Measurements from ENCODE around the gene C2orf49. TPM values are rescaled to one million over a fixed set of nuclear protein-coding genes. Genes with fewer than 3 reads are reported as not detected.

The C2orf49 gene
- total RNA-seq, 1 experiment from 2014 or later: 17.2 TPM

GRCh38 chr2:105357122-105357521 lies 19.8 kb downstream of the C2orf49 start:
- CTCF ChIA-PET: interaction anchor here (1.7 kb wide), 1 partner anchor 164 kb away, joined by 5 read pairs; no protein-coding TSS in a partner anchor

More at GRCh38 chr2:105357122-105357521, 19.8 kb downstream of the C2orf49 start:
- Histone ChIP-seq H3K9me3 (ENCODE audit: control insufficient read depth in 1 of 2, insufficient read depth in 1 of 2, low read depth in 1 of 2, low read length in 2 of 2) (no peaks in the 10 kb centered on the region), H4K20me1 (ENCODE audit: insufficient read depth) (no peaks in the 10 kb centered on the region; the same call in 1 of the 2 replicates), H3K4me1 (ENCODE audit: control insufficient read depth in 1 of 2, insufficient read depth in 2 of 2, low read length in 2 of 2) (peaks cover 0 to 5% of the 10 kb centered on the region in 2 experiments; a peak in 1 of 4 replicates), H3K79me2 (ENCODE audit: insufficient read depth, low read length) (no peaks in the 10 kb centered on the region), H3K4me2 (ENCODE audit: low read length) (no peak overlapping the region), H3K36me3 (ENCODE audit: control insufficient read depth in 1 of 2, insufficient read depth in 2 of 2, low read length in 2 of 2) (peaks cover 12 to 45% of the 10 kb centered on the region in 2 experiments), H3K27me3 (ENCODE audit: insufficient read depth, low read length) (no peaks in the 10 kb centered on the region), H3K4me3 (replicated peaks in 1 of 2; ENCODE audit: low read depth in 1 of 2, low read length in 2 of 2) (no peak overlapping the region), H3K27ac (ENCODE audit: low read depth, low read length) (no peak overlapping the region), H2AFZ (ENCODE audit: low read depth, low read length, poor library complexity, severe bottlenecking) (no peak overlapping the region), H3K9ac (ENCODE audit: low read length) (no peak overlapping the region), H3K9me2 (ENCODE audit: insufficient read depth) (no peaks in the 10 kb centered on the region)
- ATAC-seq (no peak), DNase-seq (ENCODE audit: low read depth, low spot score) (no peak)
- ChIA-PET POLR2A (no interaction called here), RAD21 (ENCODE audit: low non-redundant PET in 1 of 2, low total read pairs in 2 of 2, uncharacterized antibody in 2 of 2, unreplicated experiment in 2 of 2) (interaction anchor here in 1 of 2 experiments (1.2 kb wide), 1 partner anchor 28 kb away, joined by 3 read pairs; no protein-coding TSS in a partner anchor)
- TF ChIP-seq MAX (IDR thresholded peaks at IDR 0.05) (no peak), SIN3A (IDR thresholded peaks at IDR 0.05; ENCODE audit: low read depth) (no peak), RAD21 (IDR thresholded peaks at IDR 0.05; ENCODE audit: low read depth) (no peak), ZFX (IDR thresholded peaks at IDR 0.05) (no peak), ATF3 (IDR thresholded peaks at IDR 0.05) (no peak), EZH2phosphoT487 (IDR thresholded peaks at IDR 0.05; ENCODE audit: borderline replicate concordance) (no peak), ZBTB33 (IDR thresholded peaks at IDR 0.05; ENCODE audit: extremely low read depth, insufficient replicate concordance, low read length) (no peak), YY1 (IDR thresholded peaks at IDR 0.05; ENCODE audit: extremely low read depth, insufficient replicate concordance, low read depth, low read length) (no peak), FOSL1 (IDR thresholded peaks at IDR 0.05; ENCODE audit: low read depth) (no peak), ZNF274 (IDR thresholded peaks at IDR 0.05; ENCODE audit: low read depth, low read length) (no peak), ELF1 (IDR thresholded peaks at IDR 0.05; ENCODE audit: borderline replicate concordance, low read depth) (no peak), CTCF (IDR thresholded peaks at IDR 0.05 in 2 of 3, conservative IDR thresholded peaks at IDR 0.05 in 1 of 3; ENCODE audit: borderline replicate concordance in 1 of 3, insufficient read depth in 1 of 3, low read depth in 2 of 3, low read length in 2 of 3) (no peak), EZH2 (IDR thresholded peaks at IDR 0.05) (no peak), POLR2AphosphoS5 (IDR thresholded peaks at IDR 0.05; ENCODE audit: low read depth, low read length) (no peak), SP1 (IDR thresholded peaks at IDR 0.05; ENCODE audit: low read depth) (no peak), CEBPB (IDR thresholded peaks at IDR 0.05; ENCODE audit: low read depth) (no peak), JUND (IDR thresholded peaks at IDR 0.05) (no peak), SRF (IDR thresholded peaks at IDR 0.05; ENCODE audit: low read depth) (no peak), TCF7L2 (IDR thresholded peaks at IDR 0.05; ENCODE audit: borderline replicate concordance, extremely low read depth, insufficient read depth, insufficient read length) (no peak), REST (IDR thresholded peaks at IDR 0.05; ENCODE audit: low read depth) (no peak)
- intact Hi-C loops (cut with micrococcal nuclease): no loop called here
- BruUV-seq (replicated peaks): TSS peak; percentile 5
